ENCODE results near the gene CRYL1.

Gene CRYL1

DNA sequence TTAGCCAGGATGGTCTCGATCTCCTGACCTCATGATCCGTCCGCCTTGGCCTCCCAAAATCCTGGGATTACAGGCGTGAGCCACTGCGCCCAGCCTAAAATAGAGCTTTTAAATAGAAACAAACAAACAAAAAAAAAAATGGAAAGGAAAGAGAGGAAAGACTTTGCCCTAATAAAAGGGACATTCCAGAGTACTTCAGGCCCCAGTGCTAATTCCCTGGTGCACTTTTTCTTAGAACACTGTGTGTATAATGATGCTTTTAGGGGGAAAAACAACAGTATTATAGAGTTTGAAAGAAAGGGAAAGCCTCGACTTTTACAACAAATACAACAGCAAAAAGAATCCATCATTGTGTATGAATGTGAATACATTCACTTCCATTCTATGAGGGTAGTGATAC, 104.7 kb downstream of the CRYL1 start:
- DNase-seq, result no peak

DNA sequence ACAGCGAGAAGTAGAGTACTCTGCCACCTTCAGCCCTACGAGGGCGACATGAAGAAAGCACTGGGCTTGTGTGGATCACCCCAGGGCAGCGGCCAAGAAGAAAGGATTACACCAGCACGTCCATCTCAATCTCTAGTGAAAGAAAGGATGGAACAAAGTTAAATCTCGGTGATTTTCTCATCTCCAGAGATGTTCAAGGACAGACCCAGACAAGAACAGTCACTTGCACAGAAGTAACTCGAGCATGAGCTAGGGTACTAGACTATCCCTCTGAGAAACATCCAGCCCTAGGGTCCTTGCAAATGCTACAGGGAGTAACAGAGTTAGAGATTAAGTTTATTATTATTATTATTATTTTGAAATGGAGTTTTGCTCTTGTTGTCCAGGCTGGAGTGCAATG, 106.7 kb downstream of the CRYL1 start:
- DNase-seq, result no peak

DNA sequence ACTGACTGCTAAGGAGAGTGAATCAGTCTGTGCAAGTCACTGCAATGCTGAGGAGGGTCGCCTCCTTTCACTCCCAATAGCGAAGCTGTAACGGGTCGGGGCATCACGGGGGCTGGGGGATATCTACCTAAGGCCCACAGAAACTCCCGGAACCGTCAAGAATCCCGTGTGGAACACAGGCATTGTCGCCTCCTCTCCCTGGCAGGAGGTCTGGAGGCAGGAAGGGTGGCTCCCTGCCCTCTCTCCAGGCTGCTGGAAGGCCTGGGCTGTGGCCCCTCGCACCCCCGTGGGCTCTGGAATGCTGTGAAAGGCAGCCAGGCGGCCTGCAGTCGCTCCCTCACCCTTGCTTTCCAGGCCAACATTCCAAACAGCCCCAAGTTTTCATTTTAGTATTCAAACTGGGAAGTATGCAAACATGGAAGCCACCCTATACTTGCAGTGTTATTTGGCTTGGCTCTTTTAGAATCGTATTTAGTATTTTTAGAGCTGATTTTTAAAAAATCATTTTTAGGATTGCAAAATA, 109.4 kb downstream of the CRYL1 start:
- DNase-seq, result peak; percentile 38

DNA sequence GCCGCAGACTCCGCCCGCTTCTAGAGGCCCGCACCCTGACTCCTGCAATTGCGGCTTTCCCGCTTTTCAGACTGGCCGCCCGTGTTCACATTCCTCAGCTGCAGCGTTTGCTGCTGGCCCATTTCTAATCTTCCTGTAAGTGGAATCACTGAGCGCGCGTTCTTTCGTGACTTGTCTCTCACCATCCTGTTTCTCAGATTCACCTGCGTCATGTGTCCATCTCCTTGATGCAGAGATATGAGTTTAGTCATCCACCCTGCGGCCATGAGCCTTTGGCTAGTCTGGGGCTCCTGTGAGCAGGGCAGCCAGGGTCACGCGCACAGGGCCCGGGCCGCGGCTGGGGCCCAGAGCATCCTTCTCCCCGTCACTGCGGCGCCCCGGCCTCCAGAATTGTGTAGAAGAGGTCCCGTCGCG, 110.0 kb downstream of the CRYL1 start:
- DNase-seq, result no peak

DNA sequence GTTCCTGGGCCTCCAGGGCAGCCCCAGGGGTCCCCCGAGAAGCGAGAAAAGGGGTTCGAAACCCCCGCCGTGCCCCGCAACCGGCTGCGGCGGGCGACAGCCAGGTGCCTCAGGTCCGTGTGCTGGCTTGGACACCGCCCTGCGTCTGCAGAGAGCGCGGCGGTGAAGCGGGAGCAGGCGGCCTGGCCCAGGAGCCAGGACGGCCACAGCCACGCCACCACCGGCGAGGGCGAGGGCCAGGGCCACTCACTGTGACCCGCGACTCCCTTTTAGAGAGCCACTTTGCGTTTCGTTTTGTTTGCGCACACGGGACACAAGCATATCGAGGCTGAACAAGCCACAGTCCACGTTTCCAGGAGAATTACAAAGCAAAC, 110.4 kb downstream of the CRYL1 start:
- DNase-seq, result no peak

DNA sequence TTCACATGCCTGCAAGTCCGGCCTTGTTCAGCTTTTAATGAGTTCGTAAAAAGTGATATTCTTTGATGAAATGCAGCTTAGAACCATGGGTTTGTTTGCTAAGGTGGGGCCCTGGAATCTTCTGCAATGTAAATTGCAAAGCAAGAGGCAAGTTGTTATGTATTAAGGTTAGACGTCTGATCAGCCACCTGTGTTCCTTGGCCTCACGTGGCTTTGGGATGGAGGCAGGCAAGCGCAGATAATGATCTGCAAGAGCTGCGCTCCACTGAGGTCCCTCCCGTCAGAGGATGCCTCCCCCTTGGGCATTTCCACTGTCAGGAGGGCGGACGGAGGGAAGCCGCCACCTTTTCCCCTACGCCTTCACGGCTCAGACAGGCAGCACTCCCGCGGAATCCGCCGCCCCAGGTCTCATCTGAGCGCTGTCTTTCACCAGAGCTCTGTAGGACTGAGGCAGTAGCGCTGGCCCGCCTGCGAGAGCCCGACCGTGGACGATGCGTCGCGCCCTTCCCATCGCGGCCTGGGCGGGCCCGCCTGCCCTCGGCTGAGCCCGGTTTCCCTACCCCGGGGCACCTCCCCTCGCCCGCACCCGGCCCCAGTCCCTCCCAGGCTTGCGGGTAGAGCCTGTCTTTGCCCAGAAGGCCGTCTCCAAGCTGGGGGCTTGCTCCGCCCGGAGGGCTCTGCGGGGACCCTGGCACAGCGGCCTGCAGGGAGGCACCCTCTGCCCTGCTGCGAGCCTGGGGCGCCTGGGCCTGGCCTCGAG, 110.9 kb downstream of the CRYL1 start:
- no peak for DNase-seq

DNA sequence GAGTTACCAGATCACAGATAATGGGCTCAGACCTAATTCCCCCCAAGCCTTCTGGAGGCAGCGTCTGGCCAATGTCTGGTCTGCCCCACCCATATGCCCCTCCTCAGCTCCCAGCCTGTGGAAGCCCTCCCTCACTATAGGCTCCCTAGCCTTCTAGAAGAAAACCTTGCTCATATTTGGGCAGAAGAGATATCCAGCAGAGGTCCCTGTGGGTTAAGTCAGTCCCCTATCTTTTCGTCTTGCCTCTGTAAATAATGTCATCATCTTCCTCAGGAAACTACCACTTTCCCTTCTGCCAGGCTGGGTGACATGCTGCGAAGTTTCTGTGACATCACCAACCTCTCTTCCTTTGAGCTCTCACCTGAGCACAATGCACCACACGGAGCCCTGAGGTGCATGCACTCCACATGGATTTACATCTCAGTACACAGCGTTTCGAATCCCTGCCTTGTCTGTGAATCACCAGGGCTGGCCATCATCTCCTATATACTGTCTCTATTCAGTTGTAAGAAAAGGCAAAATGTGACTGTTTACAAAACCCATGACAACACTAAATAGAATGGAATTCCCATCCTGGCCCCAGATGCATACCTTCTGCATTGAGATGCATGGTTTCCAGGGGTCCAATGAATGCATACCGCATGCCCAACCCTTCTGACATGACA, 112.8 kb downstream of the CRYL1 start:
- DNase-seq, result peak; percentile 41

DNA sequence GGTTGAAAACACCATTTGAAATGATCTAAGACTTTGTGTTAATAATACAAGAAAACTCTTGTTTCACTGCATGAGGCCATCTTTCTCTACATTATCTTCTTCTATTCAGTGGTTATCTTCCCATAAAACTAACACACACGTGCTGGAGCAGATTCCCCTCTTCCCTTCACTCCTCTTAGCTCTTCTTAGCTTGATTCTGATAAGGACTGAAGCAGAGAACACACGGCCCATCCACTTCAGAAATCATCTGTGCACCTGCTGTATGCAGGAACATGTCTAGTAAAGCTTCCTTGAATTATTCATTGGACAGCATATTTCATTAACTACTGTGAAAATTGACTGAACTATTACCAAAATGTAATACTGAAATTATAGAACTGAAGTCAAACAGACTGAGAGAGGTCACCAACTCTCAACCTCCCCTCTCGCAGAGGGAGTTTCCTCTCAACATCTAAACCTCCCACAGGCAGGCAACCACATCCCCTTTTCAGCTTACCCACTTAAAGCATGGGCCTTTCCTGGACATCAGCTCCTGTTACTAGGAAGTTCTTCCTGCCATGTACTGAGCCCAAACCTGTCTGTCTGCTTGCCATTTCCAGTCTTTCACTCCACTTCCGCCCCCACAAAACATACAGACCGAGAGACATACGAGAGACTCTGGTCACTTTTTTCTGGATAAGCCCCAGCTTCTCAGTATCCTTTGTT, 113.9 kb downstream of the CRYL1 start:
- no peak for DNase-seq

DNA sequence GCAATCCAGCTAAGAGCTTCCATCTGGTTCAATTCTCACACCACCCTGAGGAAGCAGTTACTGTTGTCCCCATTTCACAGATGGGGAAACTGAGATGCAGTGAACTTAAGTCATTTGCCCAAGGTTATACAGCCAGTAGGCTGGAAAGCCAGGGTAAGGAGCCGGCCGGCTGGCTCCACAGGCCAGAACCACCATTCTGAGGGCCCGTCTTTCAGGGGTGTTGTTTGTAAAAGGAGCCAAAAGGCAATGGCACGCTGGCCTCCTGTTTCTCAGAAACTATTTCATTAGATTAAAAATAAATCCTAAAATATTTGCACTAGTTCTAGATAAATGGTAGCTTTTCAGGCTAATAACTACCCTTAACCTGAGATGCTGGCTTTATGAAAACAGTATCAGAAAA, 114.9 kb downstream of the CRYL1 start:
- DNase-seq, result no peak

DNA sequence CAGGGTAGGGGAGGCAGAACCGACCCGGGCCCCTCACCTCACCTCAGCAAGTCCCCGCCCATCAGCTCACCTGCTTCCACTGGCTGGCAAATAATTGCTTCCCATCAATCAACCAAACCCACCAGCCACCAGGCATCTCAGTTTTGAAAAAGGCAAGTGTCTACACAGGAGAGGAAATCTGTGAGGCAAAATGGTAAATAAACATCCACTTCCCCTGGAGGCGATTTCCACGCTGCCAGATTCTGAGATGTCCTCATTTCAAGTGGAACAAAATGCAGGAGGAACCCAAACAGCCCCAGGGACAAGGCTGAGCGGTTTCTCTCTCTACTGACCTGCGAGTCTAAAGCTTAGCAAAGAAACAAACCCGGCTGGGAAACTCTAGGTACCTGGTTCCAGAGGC, 117.5 kb downstream of the CRYL1 start:
- DNase-seq, result no peak

DNA sequence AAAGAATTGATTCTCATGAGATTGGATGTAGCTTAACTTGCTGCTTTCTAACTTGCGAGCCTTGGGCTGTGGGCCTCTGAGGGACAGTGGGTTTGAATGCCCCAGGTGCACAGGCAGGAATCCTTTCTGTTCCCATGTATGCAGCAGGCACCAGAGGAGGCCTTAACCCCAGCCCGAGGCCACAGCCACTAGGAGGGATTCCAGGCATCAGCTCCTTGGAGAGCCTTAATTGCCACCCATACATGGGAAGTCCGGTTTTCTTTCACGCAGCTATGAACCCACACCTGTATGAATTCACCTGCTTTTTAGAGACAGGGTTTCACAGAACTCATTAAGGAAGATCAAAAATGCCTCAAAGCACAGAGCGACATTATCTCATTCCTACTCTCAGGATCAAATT, 117.9 kb downstream of the CRYL1 start:
- no peak for DNase-seq

DNA sequence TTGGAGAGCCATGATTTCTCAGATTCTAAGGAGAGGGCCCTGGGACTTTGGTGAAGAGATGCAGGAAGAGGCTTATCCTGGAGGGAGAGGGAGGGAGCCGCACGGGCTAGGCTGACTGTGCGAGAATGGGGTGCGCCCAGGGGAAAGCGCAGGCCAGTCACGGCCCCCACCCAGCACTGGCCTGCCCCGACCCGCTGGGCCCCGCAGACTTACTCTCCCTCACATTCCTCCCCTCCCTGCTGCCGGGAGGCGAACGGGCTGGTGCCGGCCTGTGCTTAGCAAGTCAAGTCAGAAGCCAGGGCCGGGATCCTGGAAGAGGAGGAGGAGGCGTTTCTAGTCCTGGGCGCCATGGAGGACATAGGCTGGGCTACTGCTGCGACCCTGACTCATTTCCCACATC, 120.0 kb downstream of the CRYL1 start:
- DNase-seq, result no peak

DNA sequence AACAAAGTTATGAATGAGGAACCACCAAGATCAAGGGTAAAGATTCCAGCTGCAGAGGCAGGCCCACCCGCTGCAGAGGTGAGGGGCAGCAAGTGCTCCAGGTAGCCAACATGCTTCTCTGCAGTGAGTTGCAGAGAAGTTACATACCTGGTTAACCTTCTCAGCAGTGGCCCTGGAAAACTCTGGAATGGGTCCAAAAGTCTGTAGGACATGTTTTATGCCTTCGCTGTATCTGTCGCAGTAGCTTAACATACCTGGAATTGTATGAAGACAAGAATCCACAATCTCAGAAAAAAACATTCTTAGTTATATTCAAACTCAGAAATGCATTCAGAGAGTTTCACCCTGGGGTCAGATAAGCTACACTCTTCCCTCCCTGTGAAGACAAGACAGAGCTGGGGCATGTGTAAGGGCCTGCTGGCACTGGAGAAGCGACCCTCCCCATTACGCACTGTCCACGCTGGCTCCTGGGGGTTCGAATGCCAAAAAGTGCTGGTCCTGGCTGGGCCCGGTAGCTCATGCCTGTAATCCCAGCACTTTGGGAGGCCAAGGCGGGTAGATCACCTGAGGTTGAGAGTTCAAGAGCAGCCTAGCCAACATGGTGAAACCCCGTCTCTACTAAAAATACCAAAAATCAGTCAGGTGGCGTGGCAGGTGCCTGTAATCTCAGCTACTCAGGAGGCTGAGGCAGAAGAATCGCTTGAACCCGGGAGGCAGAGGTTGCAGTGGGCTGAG, 121.0 kb downstream of the CRYL1 start:
- DNase-seq, result no peak

DNA sequence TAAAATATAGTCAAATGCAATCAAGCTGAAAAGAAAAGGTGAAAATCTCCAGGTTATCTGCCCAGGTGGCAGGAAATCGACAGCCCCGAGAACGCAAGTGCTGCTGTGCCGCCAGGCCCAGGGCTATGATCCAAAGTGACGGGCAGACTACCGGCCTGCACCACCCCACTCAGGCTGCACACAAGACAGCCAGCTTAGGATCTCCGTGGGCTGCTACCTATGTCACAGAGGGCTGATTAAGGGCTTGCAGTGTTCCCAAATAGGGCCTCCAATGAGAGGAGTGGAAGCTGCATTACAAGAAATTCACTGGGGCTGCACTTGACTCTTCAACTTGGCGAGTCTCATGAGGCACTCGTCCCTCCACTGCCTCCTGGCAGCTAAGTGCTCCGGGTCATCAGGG, 121.8 kb downstream of the CRYL1 start:
- DNase-seq, result no peak

DNA sequence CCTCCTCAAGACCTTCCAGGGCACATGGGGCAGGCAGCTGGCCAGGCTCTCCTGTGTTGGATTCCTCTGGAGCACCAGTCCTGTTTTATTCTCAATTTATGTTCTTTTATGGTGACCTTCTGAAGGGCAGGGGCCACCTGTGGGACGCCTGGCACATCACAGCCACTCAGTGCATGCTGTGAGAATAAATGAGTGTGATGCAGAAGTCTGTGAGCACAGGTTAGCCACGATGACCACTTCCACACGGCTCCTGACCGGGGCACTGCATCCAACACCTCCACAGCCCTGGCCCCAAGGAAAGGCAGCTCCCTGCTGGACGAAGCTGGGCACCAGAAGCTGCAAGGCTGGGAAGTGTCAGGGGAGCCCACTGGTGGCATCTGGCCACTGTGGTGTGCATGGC, 122.8 kb downstream of the CRYL1 start:
- DNase-seq, result no peak

DNA sequence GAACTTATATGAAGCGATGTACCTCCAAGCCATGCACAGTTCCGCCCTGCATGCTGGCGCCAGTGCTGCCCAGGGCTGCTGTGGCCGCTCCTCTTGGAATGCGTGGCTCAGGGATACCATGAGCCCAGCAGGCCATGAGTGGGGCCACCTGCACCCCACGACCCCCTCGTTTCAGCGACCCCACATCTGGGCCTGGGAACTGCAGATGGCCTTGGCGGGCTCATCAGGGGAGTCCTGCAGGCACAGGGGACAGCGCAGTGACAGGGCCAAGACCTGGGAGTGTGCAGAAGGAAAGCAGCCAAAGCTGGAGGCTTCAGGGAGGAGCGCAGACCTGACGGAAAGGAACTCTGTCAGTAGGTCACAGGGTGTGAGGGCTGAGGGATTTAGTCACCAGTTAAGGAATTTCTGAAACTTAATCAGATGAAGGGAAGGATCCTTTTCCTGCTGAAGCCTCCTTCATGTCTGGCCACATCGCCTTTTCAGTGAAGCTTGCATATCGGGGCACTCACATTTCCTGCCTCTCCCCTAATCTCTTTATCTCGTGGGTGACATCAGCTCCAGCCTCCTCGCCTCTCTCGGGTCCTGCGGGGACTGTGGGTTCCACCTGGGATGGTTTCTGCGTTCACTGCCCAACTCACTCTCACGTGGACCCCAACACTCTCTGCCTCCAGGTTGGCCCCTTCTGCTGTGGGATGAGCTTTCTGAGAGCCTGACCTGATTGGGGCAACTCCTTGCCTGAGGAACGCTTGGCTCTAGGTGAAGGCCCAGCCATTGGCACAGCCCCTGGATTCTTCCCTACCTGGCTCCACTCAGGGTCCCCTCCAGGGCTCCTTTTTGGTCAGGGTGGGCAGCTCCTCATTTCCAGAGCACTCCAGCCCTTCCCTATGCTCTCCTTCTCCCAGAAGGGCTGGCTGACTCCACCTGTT, 123.5 kb downstream of the CRYL1 start:
- peak; percentile 54 for DNase-seq

DNA sequence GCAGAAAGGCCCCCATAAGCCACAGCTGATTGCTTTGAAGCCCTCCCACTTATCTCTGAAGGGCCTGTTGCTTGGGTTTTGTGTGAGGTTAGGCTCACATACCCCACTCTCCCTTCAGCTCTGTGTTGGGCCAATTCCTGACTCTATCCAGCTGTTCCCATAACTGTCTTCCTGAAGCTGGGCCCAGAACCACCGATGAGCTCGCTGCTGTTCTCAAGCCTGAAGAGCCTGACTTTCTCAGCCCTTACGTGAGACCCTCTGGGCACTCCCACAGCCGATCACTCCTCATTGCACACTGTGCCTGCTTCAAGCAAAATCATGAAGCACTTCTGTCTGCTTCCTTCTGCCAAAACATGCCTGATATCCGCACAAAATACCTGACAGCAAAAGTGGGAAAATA, 124.1 kb downstream of the CRYL1 start:
- no peak for DNase-seq

DNA sequence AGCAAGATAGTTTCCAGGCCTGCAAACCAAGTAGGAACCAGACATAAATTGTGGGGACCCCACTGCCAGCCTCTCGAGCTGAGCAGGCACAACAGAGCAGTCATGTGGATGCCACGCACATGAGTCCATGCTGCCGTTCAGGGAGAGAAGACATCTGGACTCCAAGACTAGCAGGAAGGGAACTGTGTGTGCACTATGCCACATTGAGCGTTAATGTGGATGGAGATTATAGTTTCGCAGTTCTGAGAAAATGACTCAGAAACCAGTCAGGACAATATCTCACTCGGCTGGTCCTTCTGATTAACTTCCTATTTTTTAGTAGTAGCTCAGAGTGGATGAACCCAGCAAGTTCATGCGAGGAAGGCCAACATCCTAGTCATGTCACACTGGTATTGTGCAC, 124.9 kb downstream of the CRYL1 start:
- peak; percentile 82 for DNase-seq

DNA sequence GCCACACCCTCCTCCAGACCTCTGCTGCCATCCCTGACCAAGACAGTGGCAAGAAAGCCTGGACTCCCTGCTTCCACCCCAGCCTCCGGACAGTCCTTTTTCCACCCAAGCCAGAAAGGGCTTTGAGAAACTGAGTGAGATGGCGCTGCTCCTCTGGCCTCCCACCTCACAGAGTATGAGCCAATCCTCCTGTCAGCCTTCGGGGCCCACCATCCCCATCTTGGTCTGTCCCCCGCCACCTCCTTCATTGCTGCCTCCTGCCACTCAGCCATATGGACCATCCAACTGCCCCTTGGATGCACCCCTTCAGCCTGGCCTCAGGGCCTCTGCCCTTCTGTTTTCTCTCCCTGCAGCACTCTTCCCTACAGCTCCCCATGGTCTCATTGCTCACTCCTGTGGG, 125.7 kb downstream of the CRYL1 start:
- DNase-seq, result no peak

DNA sequence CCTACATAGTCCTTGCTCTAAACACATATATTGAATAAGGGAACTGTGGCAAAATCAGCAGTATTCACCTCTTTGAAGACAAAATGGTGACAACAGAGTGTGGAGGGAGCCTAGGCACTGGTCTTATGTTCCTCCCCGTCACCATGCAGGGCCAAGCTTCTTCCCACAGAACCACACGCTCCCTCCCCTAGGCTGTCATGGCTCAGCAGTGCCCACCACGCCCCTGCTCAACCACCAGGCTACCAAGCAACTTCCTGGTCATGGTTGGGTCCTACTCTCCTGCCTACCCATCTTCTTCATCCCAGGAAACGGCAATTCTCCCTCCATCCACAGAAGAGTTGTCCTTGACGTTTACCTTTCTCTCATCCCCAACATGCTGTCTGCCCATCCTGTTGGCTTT, 126.1 kb downstream of the CRYL1 start:
- no peak for DNase-seq

DNA sequence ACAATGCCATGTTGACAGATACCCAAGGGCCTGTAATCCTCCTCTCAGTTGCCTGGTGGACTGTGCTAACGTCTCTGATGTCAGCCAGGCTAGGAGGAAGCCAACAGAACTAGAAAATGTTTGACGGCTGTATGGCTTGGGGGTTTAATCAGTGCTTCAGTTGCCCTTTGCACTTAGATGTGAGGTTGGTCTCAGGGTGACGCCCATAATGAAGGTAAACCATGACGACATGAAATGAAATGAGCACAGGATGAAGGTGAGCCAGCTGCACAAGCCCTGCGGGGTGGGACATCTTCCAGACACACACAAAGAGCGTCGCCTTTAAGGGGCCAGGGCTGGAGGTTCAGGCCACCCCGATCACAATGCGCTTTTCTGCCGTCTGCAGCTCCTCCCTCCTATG, 127.2 kb downstream of the CRYL1 start:
- DNase-seq, result no peak

DNA sequence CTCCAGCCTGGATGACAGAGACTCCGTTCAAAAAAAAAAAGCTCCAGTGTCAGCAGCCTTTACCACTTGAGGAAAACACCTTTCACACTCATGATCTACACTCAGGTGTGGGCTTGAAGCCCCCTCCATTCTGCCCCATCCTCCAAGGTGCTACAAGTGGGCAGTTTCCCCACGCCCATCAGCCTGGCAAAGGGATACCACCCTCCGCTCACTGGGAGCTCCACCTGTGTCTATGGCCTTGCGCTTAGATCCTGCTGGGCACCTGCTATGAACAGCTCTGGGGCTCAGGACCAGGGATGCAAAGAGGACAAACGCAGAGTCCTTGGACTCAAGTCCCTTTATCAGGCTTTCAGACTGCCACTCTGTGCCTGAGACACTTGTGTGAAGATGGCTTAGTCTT, 127.8 kb downstream of the CRYL1 start:
- DNase-seq, result no peak
